NCI-H2029 treated with DMSO at 0.1 percent for 48 hours (cell line): ENCODE results near the gene KCNK10.

Source experiments
- DNase-seq: peaks from one replicate; lab custom pipeline; 2025; lab: John Stamatoyannopoulos, UW

Gene KCNK10

GRCh38 chr14:88225721-88226120, 97.3 kb downstream of the KCNK10 start:
- DNase-seq: no peak

- DNase-seq: no peak
Observed at GRCh38 chr14:88218119-88218915, 104.8 kb downstream of the KCNK10 start.

GRCh38 chr14:88212691-88213090, 110.4 kb downstream of the KCNK10 start:
- no peak for DNase-seq

GRCh38 chr14:88210426-88210825, 112.6 kb downstream of the KCNK10 start:
- no peak for DNase-seq

- no peak for DNase-seq
Observed at GRCh38 chr14:88209273-88209672, 113.8 kb downstream of the KCNK10 start.

- no peak for DNase-seq
Observed at GRCh38 chr14:88208858-88209257, 114.2 kb downstream of the KCNK10 start.

- no peak for DNase-seq
Observed at GRCh38 chr14:88204221-88204620, 118.8 kb downstream of the KCNK10 start.

- DNase-seq: no peak
Observed at GRCh38 chr14:88203291-88203690, 119.8 kb downstream of the KCNK10 start.

- no peak for DNase-seq
Observed at GRCh38 chr14:88202286-88202685, 120.8 kb downstream of the KCNK10 start.

- no peak for DNase-seq
Observed at GRCh38 chr14:88201851-88202250, 121.2 kb downstream of the KCNK10 start.

- DNase-seq: no peak
Observed at GRCh38 chr14:88199882-88200281, 123.2 kb downstream of the KCNK10 start.

- no peak for DNase-seq
Observed at GRCh38 chr14:88198446-88198845, 124.6 kb downstream of the KCNK10 start.

- DNase-seq: no peak
Observed at GRCh38 chr14:88196925-88197324, 126.1 kb downstream of the KCNK10 start.

GRCh38 chr14:88196116-88196890, 126.8 kb downstream of the KCNK10 start:
- DNase-seq: no peak

- DNase-seq: no peak
Observed at GRCh38 chr14:88195676-88196075, 127.4 kb downstream of the KCNK10 start.

- DNase-seq: no peak
Observed at GRCh38 chr14:88194531-88194930, 128.5 kb downstream of the KCNK10 start.

GRCh38 chr14:88191605-88192004, 131.5 kb downstream of the KCNK10 start:
- DNase-seq: no peak

- DNase-seq: peak; percentile 3
Observed at GRCh38 chr14:88189417-88190191, 133.5 kb downstream of the KCNK10 start.

- no peak for DNase-seq
Observed at GRCh38 chr14:88188745-88189416, 134.2 kb downstream of the KCNK10 start.

GRCh38 chr14:88185843-88186242, 137.2 kb downstream of the KCNK10 start:
- DNase-seq: no peak

GRCh38 chr14:88184956-88185355, 138.1 kb downstream of the KCNK10 start:
- no peak for DNase-seq

GRCh38 chr14:88181072-88181471, 142.0 kb downstream of the KCNK10 start:
- DNase-seq: no peak
